GM15510 (cell line): ENCODE data around the gene C12orf42.

Source experiments
- POLR2A ChIP-seq: IDR thresholded peaks from 3 replicates; pipeline ENCODE4 v1.6.1; 2011; ENCODE audit warnings: borderline replicate concordance; ENCODE audit not compliant: insufficient read length; ENCODE audit errors: extremely low read depth

The C12orf42 gene

GRCh38 chr12:103331643-103332042 lies 164.1 kb downstream of the C12orf42 start:
- TF ChIP-seq POLR2A = no peak

GRCh38 chr12:103330672-103331071 lies 165.1 kb downstream of the C12orf42 start:
- no peak for TF ChIP-seq POLR2A

- no peak for TF ChIP-seq POLR2A
Measured at GRCh38 chr12:103327676-103328075, 168.1 kb downstream of the C12orf42 start.

GRCh38 chr12:103326190-103326589 lies 169.6 kb downstream of the C12orf42 start:
- no peak for TF ChIP-seq POLR2A

- no peak for TF ChIP-seq POLR2A
Measured at GRCh38 chr12:103318566-103318965, 177.2 kb downstream of the C12orf42 start.

GRCh38 chr12:103317220-103317619 lies 178.5 kb downstream of the C12orf42 start:
- no peak for TF ChIP-seq POLR2A

GRCh38 chr12:103314786-103315185 lies 181.0 kb downstream of the C12orf42 start:
- no peak for TF ChIP-seq POLR2A

GRCh38 chr12:103313894-103314293 lies 181.9 kb downstream of the C12orf42 start:
- no peak for TF ChIP-seq POLR2A

- TF ChIP-seq POLR2A = no peak
Measured at GRCh38 chr12:103312742-103313354, 182.9 kb downstream of the C12orf42 start.

- TF ChIP-seq POLR2A = no peak
Measured at GRCh38 chr12:103310546-103311270, 185.1 kb downstream of the C12orf42 start.

- TF ChIP-seq POLR2A = no peak
Measured at GRCh38 chr12:103308396-103308795, 187.4 kb downstream of the C12orf42 start.

GRCh38 chr12:103303484-103303883 lies 192.3 kb downstream of the C12orf42 start:
- TF ChIP-seq POLR2A = no peak

GRCh38 chr12:103301642-103302591 lies 193.9 kb downstream of the C12orf42 start:
- TF ChIP-seq POLR2A = no peak

- TF ChIP-seq POLR2A = no peak
Measured at GRCh38 chr12:103288016-103288415, 207.8 kb downstream of the C12orf42 start.

- no peak for TF ChIP-seq POLR2A
Measured at GRCh38 chr12:103282124-103282523, 213.6 kb downstream of the C12orf42 start.
